GM18502 (cell line): ENCODE results near the gene RYR2.

Experiments used
- ATAC-seq: cut with Tn5 transposase; IDR thresholded peaks from one replicate; pipeline ENCODE4 v1.9.1; 2021; ENCODE audit warnings: mild to moderate bottlenecking; ENCODE audit not compliant: unreplicated experiment, poor library complexity

The RYR2 gene

GRCh38 chr1:237394281-237394680 lies 352.3 kb downstream of the RYR2 start:
- ATAC-seq = no peak

GRCh38 chr1:237396426-237396825 lies 354.4 kb downstream of the RYR2 start:
- ATAC-seq = no peak

GRCh38 chr1:237398751-237399150 lies 356.8 kb downstream of the RYR2 start:
- ATAC-seq = no peak

- no peak for ATAC-seq
These were observed 363.9 kb downstream of the RYR2 start for GRCh38 chr1:237405912-237406311.

- ATAC-seq = peak; percentile 84
These were observed 369.6 kb downstream of the RYR2 start for GRCh38 chr1:237411621-237412020.

GRCh38 chr1:237416924-237417655 lies 375.1 kb downstream of the RYR2 start:
- ATAC-seq = no peak

GRCh38 chr1:237428809-237429208 lies 386.8 kb downstream of the RYR2 start:
- ATAC-seq = no peak

GRCh38 chr1:237429252-237429651 lies 387.3 kb downstream of the RYR2 start:
- no peak for ATAC-seq

- ATAC-seq = no peak
These were observed 389.5 kb downstream of the RYR2 start for GRCh38 chr1:237431448-237431847.

- ATAC-seq = no peak
These were observed 398.4 kb downstream of the RYR2 start for GRCh38 chr1:237440346-237440745.

- ATAC-seq = no peak
These were observed 402.3 kb downstream of the RYR2 start for GRCh38 chr1:237444120-237444790.

GRCh38 chr1:237448042-237448441 lies 406.1 kb downstream of the RYR2 start:
- no peak for ATAC-seq

- no peak for ATAC-seq
These were observed 415.6 kb downstream of the RYR2 start for GRCh38 chr1:237457573-237457972.

- ATAC-seq = no peak
These were observed 425.3 kb downstream of the RYR2 start for GRCh38 chr1:237467320-237467719.

- ATAC-seq = no peak
These were observed 428.8 kb downstream of the RYR2 start for GRCh38 chr1:237470712-237471338.

GRCh38 chr1:237471377-237471776 lies 429.4 kb downstream of the RYR2 start:
- no peak for ATAC-seq

GRCh38 chr1:237471956-237472355 lies 430.0 kb downstream of the RYR2 start:
- ATAC-seq = no peak

GRCh38 chr1:237473854-237474253 lies 431.9 kb downstream of the RYR2 start:
- no peak for ATAC-seq

- no peak for ATAC-seq
These were observed 436.1 kb downstream of the RYR2 start for GRCh38 chr1:237478082-237478481.

- no peak for ATAC-seq
These were observed 436.9 kb downstream of the RYR2 start for GRCh38 chr1:237478842-237479241.

- no peak for ATAC-seq
These were observed 440.8 kb downstream of the RYR2 start for GRCh38 chr1:237482777-237483176.
